Measurements from ENCODE around the gene ADAT3.

The ADAT3 gene

DNA sequence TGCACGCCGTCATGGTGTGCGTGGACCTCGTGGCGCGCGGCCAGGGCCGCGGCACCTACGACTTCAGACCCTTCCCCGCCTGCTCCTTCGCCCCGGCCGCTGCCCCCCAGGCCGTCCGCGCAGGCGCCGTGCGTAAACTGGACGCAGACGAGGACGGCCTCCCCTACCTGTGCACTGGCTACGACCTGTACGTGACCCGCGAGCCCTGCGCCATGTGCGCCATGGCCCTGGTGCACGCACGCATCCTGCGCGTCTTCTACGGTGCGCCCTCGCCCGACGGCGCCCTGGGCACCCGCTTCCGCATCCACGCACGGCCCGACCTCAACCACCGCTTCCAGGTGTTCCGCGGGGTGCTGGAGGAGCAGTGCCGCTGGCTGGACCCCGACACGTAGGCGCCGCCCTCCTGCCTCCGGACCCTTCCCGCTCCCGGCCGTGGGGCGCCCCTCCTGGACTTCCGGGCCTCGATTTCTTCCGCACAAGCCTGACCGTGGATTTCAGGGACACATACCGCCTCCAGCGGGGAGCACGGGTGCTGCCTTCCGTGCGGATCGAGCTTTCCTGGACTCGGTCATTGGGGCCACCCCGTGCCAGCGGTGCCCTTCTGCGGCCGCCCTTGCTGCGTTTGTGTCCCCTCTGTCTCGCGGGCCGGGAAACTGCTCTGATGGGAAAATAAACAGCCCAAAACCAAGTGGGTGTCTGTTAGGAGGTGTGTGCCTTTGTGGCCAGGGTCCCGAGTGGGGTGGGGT is 7.7 kb downstream of the ADAT3 start:
- DNase-seq (ENCODE audit: low read depth) = no peak

DNA sequence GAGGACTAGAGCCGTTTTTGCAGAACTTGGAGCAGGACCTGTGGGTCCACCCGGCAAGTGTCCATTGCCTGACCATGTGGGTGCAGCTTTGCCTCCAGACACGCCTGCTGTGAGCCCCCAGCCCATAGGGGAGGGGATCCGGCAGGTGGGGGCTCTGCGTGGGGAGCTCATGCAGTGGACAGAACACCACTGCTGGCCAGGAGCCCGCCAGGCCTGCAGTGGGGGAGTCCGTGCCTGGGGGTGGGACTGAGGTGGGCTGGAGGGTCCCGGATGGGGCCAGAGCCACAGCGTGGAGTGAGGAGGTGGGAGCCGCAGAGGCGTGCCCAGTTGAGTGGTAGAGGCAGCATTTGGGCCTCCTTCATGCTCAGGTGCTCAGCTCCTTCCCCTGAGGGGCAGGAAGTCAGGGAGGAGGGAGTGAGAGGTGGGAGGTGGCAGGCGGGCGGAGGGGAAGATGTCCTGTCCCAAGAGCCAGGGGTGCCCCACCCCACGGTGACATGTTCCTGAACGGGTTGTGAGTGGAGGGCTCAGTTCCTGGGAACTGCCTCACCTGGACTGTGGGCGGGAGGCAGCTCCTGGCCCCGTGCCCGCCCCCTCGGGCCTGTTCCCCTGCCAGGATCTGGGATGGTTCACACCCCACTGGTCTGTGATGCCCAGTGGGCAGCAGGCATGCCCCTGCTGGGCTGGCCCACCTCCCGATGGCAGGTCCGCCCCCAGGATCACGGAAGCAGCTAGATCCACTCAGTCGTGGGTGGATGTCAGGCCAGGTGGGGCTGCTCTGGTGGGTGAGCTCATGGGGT is 8.8 kb downstream of the ADAT3 start:
- no peak for DNase-seq (ENCODE audit: low read depth)

DNA sequence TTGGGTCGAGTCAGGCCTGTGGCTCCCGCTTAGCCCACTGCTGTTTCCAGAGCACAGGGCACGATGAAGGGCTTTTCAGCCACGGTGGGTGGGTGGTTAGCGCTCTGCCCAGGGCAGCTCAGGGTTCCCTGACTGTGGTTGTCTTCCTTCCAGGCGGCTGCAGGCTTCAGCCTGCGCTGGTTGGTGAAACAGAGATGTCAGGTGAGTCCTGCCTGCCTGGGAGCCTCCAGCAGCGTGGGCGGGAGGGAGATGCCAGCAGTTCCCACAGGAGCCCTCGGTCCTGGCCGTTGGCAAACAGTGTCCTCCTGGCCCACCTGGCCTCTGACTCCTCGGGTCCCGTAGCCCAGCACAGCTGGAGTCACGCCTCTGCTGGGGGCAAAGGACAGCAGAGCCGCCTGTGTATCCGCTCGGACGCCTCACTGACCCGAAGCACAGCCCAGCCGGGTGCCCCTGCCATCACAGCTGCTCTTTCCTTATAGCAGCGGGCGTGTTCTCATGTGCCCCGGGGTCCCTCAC is 9.7 kb downstream of the ADAT3 start:
- no peak for DNase-seq (ENCODE audit: low read depth)

DNA sequence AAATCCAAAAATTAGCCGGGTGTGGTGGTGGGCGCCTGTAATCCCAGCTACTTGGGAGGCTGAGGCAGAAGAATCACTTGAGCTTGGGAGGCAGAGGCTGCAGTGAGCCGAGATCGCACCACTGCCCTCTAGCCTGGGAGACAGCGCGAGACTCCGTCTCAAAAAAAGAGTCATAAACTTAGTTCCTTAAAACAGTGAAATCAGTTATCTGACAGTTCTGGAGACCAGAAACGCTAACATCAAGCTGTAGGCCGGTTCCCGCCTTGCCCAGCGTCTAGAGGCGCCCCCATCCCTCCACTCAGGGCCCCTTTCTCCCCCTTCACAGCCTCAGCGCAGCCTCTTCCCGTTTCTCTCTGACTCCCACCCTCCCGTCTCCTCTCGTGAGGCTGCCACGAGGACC is 11.9 kb downstream of the ADAT3 start:
- no peak for DNase-seq (ENCODE audit: low read depth)

DNA sequence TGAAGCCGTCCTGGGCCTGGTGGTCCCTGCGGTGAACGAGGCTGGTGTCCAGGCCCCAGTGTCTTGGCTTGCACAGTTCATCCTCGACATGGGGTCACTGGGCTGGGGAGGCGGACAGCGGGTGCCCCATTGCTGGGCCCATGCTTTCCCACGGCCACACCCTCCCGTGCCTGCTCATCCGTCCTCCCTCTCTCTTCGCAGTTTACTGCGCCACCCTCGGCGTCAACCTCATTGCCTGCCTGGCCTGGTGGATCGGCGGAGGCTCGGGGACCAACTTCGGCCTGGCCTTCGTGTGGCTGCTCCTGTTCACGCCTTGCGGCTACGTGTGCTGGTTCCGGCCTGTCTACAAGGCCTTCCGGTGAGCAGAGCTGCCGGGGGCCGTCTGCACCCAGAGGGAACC is 12.7 kb downstream of the ADAT3 start:
- DNase-seq (ENCODE audit: low read depth) = no peak

DNA sequence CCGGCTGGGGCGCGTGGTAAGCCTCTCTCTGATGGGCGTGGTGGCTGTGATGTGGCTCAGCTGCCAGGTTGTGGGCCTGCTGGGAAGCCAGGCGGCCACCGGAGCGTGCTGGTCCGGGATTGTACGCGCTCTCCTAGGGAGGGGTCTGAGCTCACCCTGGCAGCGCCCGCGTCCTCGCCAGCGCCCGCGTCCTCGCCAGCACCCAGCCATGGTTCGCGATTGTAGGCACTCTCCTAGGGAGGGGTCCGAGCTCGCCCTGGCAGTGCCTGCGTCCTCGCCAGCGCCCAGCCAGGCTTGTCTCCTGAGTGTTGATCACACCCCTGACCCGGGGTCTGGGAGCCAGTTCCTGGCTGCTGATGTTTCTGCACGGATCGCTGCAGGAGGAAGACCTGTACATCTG is 13.8 kb downstream of the ADAT3 start:
- no peak for DNase-seq (ENCODE audit: low read depth)

DNA sequence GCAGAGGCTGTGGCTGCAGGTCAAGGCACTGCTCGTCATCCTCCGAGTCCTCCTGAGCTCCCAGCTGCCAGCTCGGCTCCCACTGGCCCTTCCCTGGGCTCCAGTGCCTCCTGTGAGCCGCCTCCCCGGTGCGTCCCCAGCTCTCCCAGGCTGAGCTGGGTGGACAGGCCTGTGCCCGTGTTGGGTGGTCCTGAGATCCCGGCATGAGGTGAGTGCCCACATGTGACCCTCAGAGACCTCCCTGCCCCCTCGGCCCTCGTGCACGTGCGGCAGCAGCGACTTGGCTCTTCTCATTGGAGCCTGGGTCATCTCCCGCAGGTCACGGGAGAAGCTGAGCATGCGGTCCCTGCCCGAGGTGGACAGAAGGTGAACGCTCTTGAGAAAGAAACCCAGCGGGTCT is 15.4 kb downstream of the ADAT3 start:
- no peak for DNase-seq (ENCODE audit: low read depth)

DNA sequence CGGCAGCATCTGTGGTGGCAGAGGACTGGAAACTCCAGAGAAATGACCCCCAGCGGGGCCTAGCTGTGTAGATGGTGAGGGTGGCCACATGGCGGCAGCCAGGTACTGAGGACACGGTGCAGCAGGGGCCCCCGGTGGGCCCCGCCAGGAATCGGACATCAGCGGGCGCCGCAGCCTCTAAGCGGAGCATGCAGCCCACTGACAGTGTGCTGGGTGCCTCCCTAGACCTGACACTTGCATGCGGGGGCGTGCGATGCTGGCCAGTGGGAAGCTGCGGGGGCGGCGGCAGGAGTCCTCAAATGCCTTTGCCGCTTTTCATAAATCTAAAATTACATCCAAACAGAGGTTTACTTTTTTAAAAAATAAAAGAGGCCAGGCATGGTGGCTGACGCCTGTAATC is 16.1 kb downstream of the ADAT3 start:
- DNase-seq (ENCODE audit: low read depth) = no peak

DNA sequence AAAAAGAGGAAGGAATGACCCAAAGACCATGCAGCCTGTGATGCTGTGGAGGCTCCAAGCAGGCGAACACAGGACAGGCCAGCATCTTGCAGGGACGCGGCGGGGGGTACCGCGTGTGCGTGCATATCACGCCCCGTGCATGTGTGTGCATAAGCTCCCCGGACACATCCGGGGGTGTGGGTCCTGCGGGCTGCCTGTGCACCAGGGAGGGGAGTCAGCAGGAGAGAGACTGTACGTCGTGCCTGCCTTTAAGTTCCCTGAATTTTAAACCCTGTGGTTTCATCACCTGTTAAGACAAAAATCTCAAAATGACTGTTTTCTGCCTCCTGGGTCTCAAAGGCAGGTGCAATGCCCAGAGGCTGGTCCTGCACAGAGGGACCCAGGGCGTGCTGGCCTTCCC is 16.6 kb downstream of the ADAT3 start:
- no peak for DNase-seq (ENCODE audit: low read depth)

DNA sequence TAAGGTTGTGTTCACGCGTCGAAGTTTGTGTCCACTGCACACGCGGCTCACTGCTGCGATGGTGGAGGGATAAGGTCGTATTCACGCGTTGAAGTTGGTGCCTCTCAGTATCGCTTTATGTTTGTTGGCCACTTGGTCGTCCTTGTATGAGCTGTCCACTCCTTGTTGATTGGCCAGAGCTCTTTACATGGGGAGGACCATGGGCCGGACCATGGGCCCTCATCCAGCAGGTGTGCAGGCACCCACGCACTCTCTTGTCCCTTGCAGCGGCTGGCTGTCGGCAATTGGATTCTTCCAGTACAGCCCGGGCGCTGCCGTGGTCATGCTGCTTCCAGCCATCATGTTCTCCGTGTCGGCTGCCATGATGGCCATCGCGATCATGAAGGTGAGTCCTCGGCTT is 17.6 kb downstream of the ADAT3 start:
- no peak for DNase-seq (ENCODE audit: low read depth)

DNA sequence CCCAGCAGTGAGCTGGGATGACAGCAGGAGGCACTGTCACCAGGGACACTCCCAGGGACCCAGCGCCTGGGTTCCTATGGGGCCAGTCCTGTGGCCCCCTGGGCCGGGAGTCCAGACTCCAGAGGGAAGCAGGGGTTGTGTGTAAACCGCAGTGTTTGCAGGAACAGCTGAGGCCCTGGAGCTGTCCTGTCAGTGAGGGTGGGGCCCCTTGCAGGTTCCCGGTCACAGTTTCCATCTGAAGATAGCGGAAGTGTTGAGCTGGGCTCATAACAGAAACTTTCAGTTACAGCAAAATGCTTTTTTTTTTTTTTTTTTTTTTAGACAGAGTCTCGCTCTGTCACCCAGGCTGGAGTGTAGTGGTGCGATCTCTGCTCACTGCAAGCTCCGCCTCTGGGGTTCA is 18.1 kb downstream of the ADAT3 start:
- DNase-seq (ENCODE audit: low read depth) = no peak

DNA sequence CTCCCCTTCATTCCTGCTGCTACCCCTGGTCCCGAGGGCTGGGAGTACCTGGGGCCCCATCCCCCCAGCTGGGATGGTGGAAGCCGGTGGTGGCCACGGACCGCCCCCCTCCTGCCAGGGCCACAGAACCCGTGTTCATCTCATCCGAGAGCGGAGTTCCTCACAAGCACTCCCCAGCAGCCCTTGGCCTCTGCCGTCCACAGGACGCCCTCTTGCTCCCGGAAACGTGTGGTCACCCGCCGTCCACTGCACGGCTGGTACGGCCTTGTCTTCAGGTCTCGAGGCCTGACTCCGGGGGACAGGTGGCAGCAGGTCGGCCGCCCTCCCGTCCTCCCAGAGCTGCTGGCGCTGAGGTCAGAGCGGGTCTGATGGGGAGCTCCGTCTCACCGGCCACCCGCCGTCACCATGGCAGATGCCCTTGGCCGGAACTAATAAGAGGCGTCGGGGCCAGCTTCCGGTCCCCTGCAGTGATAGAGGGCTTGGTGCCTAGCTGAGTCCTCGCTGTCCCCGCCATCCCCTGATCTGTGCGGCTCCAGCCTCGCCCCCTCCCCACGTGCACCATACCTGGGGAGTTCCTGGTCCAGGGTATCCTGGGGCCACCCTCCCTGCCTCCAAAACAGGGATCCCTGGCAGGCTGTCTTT is 19.2 kb downstream of the ADAT3 start:
- no peak for DNase-seq (ENCODE audit: low read depth)

DNA sequence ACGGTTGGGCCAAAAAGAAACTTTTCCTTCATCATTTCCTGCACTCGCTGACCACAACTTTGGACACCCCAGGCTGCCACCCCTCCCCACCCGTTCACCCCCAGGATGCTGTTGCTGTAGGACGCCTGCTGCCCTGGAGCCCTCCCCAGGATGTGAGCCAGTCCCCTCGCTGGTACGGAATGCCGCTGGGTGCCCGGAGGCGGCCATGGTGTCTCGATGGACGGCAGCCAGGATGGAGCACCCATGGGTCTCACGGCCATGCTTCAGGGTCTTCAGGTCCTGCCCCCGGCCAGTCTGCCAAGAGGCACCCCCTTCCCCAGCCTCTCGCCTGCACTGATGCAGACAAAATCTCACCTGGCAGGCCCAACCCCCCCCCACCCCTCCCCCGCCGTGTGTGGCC is 20.3 kb downstream of the ADAT3 start:
- no peak for DNase-seq (ENCODE audit: low read depth)

DNA sequence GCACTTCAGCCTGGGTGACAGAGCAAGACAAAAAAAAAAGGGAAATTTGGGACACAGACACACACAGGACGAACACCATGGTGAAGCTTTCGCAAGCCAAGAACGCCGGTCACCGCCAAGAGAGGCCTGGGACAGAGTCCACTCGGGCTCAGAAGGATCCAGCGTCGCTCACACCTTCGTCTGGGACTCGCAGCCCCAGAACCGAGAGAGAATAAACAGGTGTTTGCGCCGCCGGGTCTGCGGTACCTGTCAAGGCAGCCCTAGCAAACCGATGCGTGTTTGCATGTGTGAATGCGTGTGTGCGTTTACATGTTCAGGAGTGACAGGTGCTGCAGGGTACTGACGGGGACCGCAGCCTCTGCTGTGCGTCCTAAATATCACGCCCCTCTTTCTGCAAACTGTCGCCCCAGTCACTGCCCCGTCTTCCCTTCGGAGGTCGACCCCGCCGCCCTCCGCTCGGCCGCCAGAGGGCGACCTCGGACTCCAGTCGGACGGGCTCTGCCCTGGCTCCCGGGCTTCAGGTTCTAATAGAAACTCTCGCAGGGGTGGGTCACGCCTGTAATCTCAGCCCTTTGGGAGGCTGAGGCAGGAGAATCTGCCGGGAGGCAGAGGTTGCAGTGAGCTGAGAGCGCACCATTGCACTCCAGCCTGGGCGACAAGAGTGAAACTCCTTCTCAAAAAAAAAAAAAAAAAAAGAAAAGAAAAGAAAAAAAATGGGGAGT is 24.0 kb downstream of the ADAT3 start:
- DNase-seq (ENCODE audit: low read depth) = peak; percentile 81

DNA sequence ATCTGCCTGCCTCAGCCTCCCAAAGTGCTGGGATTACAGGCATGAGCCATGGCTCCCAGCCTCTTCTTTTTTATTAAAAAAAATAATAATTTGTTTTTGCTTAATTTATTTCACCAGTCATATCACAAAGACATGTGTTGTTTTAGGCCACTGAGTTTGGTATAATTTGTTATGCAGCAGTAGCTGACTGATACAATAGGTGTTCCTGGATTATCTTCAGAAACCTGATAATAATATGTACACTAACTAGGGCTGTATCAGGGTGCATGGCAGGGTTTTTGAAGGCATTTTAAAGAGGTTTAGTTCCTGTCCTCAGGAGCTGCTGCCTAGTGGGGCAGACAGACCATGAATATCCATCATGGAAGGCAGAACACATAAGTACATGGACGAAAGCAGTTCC is 26.2 kb downstream of the ADAT3 start:
- no peak for DNase-seq (ENCODE audit: low read depth)

DNA sequence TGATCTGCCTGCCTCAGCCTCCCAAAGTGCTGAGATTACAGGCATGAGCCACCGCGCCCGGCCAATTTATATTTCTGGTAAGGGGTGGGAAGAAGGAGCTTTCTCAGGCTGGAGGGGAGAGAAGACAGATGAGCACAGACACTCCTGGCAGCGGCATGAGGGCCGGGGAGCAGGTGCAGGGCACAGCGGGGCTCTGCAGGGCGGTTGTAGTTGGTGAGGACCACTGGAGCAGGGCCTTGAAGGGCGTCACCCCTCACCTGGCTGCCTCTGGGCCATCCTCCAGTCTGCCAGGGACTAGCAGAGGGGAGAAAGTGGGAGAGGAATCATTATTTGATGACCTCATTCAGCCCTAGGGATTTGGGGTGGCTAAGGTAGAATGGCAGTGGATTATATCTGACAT is 27.2 kb downstream of the ADAT3 start:
- no peak for DNase-seq (ENCODE audit: low read depth)

DNA sequence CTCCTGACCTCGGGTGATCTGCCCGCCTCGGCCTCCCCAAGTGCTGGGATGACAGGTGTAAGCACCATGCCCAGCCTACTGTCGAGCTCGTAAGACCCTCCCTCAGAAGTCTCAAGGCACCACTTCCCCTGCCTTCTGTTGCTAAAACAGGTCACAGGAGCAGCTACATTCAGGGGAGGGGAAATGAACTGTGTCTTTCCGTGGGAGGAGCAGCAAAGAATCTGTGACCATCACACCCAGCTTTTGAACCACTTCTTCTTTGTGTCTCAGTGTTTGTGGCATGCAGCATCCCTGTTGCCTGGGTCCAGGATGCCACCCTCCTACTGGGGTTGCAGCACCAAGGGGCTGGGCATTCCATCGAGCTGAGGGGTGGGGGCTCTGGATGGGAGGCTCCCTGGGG is 28.0 kb downstream of the ADAT3 start:
- no peak for DNase-seq (ENCODE audit: low read depth)

DNA sequence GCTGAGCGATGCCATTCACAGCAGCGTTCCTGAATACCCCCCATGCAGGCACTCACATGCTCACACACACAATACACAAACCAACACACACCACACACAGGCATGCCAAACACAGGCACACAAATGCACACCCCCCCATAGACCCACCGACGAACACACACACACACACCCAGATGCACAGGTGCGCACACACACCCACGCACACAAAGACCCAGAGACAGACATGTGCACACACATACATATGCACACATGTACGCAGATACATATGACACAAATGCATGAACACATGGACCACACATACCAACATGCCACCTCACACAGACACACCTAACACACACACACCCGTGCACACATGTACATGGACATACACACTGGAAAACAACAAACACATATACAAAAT is 28.7 kb downstream of the ADAT3 start:
- DNase-seq (ENCODE audit: low read depth) = no peak

DNA sequence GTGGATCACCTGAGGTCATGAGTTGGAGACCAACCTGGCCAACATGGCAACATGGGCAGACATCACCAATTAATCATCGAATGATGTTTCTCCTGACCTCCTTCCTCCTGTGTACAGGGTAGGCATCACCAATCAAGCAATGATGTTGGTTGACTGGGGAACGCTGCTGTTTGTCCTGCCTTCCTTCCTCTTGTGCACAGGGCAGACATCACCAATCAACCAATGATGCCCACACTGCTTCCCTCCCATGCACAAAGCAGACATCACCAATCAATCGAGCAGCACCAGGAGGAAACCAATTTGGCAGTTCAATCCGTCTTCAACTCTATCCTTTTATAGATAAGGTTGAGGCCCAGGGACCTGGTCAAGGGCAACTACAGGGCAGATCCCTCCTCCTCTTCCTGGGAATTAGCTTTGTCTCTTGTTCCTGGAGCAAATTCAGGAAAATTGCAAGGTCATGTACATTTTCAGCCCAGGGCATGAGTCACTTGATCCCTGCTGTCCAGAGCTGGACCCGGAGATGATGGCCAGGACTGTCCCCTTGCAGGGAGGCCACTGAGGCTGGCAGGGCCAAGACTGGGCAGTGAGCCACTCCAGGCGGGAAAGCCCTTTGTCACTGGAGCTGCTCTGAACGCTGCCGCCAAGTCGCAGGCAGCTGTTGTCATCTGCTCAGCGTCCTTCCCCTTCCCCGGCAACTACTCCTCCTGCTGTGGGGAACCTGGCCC is 30.4 kb downstream of the ADAT3 start:
- no peak for DNase-seq (ENCODE audit: low read depth)

DNA sequence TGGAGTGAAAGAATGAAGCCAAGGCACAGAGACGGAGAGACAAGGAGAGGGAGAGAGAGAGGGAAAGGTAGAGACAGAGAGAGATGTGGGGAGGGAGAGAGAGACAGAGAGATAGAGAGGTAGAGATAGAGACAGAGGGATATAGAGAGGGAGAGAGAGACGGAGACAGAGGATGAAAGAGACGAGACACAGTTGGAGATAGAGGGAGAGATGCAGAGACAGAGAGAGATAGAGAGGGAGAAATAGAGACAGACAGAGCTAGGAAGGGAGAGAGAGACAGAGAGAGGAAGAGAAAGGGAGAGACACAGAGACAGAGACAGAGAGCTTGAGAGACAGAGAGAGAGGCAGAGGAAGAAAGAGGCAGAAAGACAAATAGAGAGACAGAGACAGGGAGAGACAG is 31.2 kb downstream of the ADAT3 start:
- no peak for DNase-seq (ENCODE audit: low read depth)

DNA sequence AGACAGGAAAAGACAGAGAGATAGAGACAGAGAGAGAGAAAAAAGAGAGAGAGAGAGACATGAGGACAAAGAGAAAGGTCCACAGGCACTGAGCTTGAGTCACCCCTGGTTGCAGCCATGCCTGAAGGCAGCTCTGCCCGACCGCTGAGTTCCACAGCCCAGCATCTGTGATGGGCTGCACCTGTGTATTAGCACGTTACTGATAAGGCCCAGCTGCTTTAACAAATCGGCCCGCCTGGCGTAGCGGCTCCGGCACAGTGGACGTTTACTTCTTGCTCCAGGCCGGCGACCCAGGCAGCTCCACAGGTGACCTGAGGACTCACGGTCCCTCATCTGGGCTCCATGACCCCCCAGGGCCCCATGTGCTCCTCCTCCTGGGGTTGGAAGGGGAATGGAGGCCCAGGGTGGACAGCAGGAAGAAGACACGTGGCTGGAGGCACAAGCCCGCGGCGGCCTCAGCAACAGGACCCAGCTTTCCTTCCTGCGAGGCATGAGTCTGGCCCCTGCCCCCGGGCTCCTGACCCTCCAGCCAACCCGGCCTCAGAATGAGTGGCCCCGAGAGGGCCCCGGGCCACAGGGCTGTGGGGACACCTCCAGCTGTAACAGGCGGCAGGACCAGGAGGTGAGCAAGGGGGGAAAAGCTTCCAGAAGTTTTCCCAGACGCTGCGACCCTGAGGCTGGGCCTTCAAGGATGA is 31.9 kb downstream of the ADAT3 start:
- DNase-seq (ENCODE audit: low read depth) = no peak
